HG03025 (cell line): ENCODE results near the gene PICALM.
"Not testable (repeated sequence)": the region's sequence is repeated elsewhere in the genome, so short reads cannot be mapped to it uniquely, and the experiment has no call there.

Experiments
- ATAC-seq: cut with Tn5 transposase; IDR thresholded peaks from one replicate; pipeline ENCODE4 v1.9.1; 2021; ENCODE audit warnings: mild to moderate bottlenecking, moderate library complexity; ENCODE audit not compliant: unreplicated experiment, low FRiP score

PICALM gene

GRCh38 chr11:86068951-86069407 is at the start of gene PICALM:
TSS of gene PICALM (minus strand) at chr11:86069084. CDS start at chr11:86068780, 304 bp downstream.
- peak; percentile 73 for ATAC-seq

GRCh38 chr11:86118253-86118652 is 49.4 kb upstream of the PICALM start:
- ATAC-seq: no peak

DNA sequence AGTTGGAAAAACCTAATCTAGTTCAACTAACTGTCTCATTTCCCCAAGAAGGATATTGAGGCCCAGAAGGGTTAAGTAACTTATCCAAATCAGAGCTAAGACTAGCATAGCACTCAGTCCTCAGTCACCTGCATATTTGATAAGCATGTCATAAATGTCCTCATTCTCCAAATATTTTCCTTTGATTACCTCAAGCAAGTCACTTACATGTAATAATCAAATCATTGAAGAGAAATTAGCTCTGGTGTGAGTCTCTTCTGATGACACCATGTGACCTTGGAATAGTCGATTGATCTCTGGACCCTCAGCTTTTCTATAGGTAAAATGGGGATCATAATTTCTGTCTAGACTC is 48.8 kb upstream of the PICALM start:
- ATAC-seq: no peak

GRCh38 chr11:86117001-86117711 is 48.3 kb upstream of the PICALM start:
- ATAC-seq: no peak

GRCh38 chr11:86116386-86116726 is 47.5 kb upstream of the PICALM start:
- peak; percentile 88 for ATAC-seq

- ATAC-seq: peak; percentile 26
Measured at GRCh38 chr11:86115542-86116385, 46.9 kb upstream of the PICALM start.

GRCh38 chr11:86108890-86109638 is 40.2 kb upstream of the PICALM start:
- ATAC-seq: no peak

GRCh38 chr11:86108191-86108590 is 39.3 kb upstream of the PICALM start:
- ATAC-seq: no peak

- ATAC-seq: no peak
Measured at GRCh38 chr11:86106916-86107315, 38.0 kb upstream of the PICALM start.

GRCh38 chr11:86106031-86106430 is 37.1 kb upstream of the PICALM start:
- ATAC-seq: not testable (repeated sequence)

GRCh38 chr11:86105601-86106000 is 36.7 kb upstream of the PICALM start:
- not testable (repeated sequence) for ATAC-seq

GRCh38 chr11:86103808-86104207 is 34.9 kb upstream of the PICALM start:
- no peak for ATAC-seq

- ATAC-seq: no peak
Measured at GRCh38 chr11:86101941-86102407, 33.1 kb upstream of the PICALM start.

- ATAC-seq: no peak
Measured at GRCh38 chr11:86101493-86101892, 32.6 kb upstream of the PICALM start.

- no peak for ATAC-seq
Measured at GRCh38 chr11:86099874-86100273, 31.0 kb upstream of the PICALM start.

- ATAC-seq: no peak
Measured at GRCh38 chr11:86097980-86098379, 29.1 kb upstream of the PICALM start.

GRCh38 chr11:86091566-86091965 is 22.7 kb upstream of the PICALM start:
- ATAC-seq: no peak

DNA sequence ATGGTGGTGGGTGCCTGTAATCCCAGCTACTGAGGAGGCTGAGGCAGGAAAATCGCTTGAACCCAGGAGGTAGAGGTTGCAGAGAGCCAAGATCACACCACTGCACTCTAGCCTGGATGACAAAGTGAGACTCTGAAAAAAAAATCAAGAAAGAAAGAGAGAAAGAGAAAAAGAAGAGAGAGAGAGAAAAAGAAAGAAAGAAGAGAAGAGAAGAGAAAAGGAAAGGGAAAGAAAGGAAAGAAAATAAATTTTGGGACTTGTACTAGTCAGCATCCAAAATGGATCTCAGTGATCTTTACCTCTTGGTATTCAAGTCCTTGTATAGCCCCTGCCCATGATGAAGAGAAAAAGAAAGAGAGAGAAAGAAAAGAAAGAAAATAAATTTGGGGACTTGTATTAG is 22.2 kb upstream of the PICALM start:
- ATAC-seq: no peak

DNA sequence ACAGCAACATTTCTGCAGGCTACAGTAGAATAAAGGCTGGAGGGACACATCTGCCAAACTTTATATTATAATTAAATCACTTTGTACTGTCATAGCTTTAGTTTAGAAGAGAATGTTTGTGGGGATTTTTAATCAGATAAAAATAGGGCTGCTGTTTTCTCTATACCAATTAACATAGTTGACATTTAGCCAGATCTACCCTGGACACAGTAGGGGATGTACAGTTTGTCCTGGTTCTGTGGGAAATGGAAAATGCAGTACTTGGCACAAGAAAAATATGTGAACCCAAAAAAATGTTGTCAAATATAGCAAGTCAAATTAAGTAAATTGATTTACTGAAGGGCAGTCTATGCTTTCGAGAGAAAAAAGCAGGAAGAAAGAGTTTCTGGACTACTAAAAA is 20.8 kb upstream of the PICALM start:
- ATAC-seq: no peak

DNA sequence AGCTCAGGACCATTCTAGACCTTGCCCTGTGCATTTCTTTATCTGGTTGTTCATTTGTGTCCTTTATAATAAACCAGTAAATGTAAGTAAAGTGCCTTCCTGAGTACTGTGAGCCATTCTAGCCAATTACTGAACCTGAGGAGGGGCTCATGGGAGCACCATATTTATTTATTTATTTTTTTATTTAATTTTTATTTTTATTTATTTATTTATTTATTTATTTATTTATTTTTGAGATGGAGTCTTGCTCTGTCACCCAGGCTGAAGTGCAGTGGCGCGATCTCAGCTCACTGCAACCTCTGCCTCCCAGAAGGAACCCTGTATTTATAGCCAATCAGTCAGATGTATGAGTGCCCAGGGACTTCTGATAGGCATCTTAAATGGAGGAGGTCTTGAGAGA is 18.8 kb upstream of the PICALM start:
- ATAC-seq: not testable (repeated sequence)

- no peak for ATAC-seq
Measured at GRCh38 chr11:86087256-86087655, 18.4 kb upstream of the PICALM start.
